Thymus (tissue), 11 donors: Measurements from ENCODE around the gene SPATS2. TPM values are rescaled to one million over a fixed set of nuclear protein-coding genes. Genes with fewer than 3 reads are reported as not detected.

ENCODE experiments used
- DNase-seq, 9 donors: peaks; one replicate each; pipeline ENCODE4 v3.0.0-alpha.2; 2013; ENCODE audit warnings: low spot score in 9 of 9, low read depth in 6 of 9, missing footprints in 1 of 9
- H3K27ac ChIP-seq, 2 donors: one replicate each; pipeline ENCODE4 v1.5.1; 2013; ENCODE audit warnings: control low read depth in 1 of 2, low read depth in 1 of 2, low read length in 1 of 2, mild to moderate bottlenecking in 1 of 2, moderate library complexity in 1 of 2
- H3K27me3 ChIP-seq, 2 donors: one replicate each; pipeline ENCODE4 v1.5.1; 2013; ENCODE audit warnings: low read length in 1 of 2; ENCODE audit not compliant: control insufficient read depth in 2 of 2, insufficient read depth in 1 of 2
- H3K36me3 ChIP-seq, 2 donors: one replicate each; pipeline ENCODE4 v1.5.1; 2013; ENCODE audit warnings: low read length in 1 of 2, mild to moderate bottlenecking in 1 of 2, moderate library complexity in 1 of 2; ENCODE audit not compliant: control insufficient read depth in 2 of 2, insufficient read depth in 2 of 2
- H3K4me1 ChIP-seq, 2 donors: one replicate each; pipeline ENCODE4 v1.5.1; 2013; ENCODE audit warnings: low read length in 2 of 2; ENCODE audit not compliant: control insufficient read depth in 2 of 2, insufficient read depth in 2 of 2
- H3K4me3 ChIP-seq, 2 donors: one replicate each; pipeline ENCODE4 v1.5.1; 2013; ENCODE audit warnings: low read length in 2 of 2, control low read depth in 1 of 2, mild to moderate bottlenecking in 1 of 2
- H3K9me3 ChIP-seq, 2 donors: one replicate each; pipeline ENCODE4 v1.5.1; 2013; ENCODE audit warnings: low read length in 1 of 2, mild to moderate bottlenecking in 1 of 2; ENCODE audit not compliant: control insufficient read depth in 2 of 2, insufficient read depth in 1 of 2
- WGBS: extraction: QIAGEN DNeasy Blood & Tissue Kit; methylation state at CpG from one replicate; pipeline ENCODE4 v1.1.7; 2013; 5-methylcytosine and 5-hydroxymethylcytosine counted together
- polyA plus RNA-seq: library from polyadenylated mRNA; stranded (reverse); fragments of 200-250 nt; gene quantifications from one replicate; pipeline ENCODE4 v1.2.3, GENCODE V29; 2013
- total RNA-seq: library from RNA; stranded (reverse); fragments of 120-200 nt; gene quantifications from one replicate; pipeline ENCODE4 v1.2.4, GENCODE V29; 2013
- donor health status: healthy.

Gene SPATS2
- total and polyA plus RNA-seq, 2 donors = 14.2 to 15.3 TPM

DNA sequence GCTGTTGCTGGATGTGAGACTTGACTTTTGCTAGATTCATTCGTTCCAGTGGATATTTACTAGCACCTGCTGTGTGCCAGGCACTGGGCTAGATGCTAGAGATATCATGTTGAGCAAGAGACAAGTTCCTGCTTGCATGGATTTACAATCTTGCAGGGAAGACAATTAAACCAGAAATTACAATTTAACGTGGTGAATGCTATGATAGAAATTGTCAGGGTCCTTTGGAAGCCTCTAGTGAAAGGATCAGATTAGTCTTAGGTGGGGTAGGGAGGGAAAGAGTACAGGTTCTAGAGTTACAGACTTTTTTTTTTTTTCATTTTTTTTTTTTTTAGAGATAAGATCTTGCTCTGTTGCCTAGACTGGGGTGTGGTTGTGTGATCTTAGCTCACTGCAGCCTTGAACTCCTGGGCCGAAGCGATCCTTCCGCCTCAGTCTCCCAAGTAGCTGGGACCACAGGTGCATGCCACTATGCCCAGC is 36.7 kb downstream of the SPATS2 start:
- no peak overlapping the region for H3K4me3 ChIP-seq
- no peaks in the 10 kb centered on the region for H3K9me3 ChIP-seq
- no peaks in the 10 kb centered on the region for H3K27me3 ChIP-seq
- peaks cover 3 to 12% of the 10 kb centered on the region in 2 donors for H3K4me1 ChIP-seq
- 53% methylated on average over 5 of the region's 5 CpGs for WGBS
- H3K27ac ChIP-seq = no peak overlapping the region
- DNase-seq = peak in 5 of 9 donors; percentile 5 to 46 (median 21)
- peaks cover 0 to 5% of the 10 kb centered on the region in 2 donors for H3K36me3 ChIP-seq

DNA sequence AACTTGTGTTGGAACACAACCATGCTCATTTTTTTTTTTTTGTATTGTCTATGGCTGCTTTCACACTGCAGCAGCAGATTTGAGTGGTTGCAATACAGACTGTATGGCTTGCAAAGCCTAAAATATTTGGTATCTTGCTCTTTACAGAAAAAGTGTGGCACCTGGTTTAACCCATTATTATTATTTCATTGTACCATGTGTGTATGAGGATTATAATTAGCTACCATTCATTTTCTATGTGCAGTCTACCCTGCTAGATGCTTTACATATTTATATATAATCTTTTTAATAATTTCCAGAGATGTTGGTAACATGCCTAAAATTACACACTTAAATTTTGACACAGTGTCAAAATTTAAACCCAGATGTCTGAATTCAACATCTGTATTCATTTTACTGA is 37.7 kb downstream of the SPATS2 start:
- no peaks in the 10 kb centered on the region for H3K27me3 ChIP-seq

DNA sequence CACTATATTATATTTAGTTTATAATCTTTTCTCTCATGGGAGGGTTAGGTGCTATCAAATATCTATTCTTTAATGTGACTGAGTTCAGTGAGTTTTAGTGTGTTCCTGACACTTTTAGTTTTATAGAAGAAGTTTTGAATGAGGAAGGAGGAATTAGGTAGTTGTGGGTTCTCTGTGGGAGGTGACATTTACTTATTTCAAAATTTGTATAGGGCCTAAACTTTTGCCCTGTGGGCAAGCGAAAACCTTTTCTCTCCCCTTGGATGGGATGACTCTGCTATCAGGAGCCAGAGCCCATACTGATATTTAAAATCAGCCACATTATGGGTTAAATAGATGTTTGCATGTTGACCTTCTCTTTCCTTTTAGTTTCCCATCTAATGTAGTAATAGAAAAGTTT is 43.6 kb downstream of the SPATS2 start:
- Histone ChIP-seq H3K27ac (no peak overlapping the region), H3K36me3 (peaks cover 0 to 5% of the 10 kb centered on the region in 2 donors), H3K9me3 (no peaks in the 10 kb centered on the region), H3K27me3 (no peaks in the 10 kb centered on the region), H3K4me3 (no peak overlapping the region), H3K4me1 (no peaks in the 10 kb centered on the region)
- no peak for DNase-seq
- 96% methylated on average over 1 of the region's 1 CpG for WGBS

More for the DNA sequence above, 37.7 kb downstream of the SPATS2 start:
- Histone ChIP-seq H3K4me3 (no peak overlapping the region), H3K4me1 (peaks cover 3 to 12% of the 10 kb centered on the region in 2 donors), H3K9me3 (no peaks in the 10 kb centered on the region), H3K27ac (no peak overlapping the region), H3K36me3 (peaks cover 0 to 5% of the 10 kb centered on the region in 2 donors)
- no peak for DNase-seq

DNA sequence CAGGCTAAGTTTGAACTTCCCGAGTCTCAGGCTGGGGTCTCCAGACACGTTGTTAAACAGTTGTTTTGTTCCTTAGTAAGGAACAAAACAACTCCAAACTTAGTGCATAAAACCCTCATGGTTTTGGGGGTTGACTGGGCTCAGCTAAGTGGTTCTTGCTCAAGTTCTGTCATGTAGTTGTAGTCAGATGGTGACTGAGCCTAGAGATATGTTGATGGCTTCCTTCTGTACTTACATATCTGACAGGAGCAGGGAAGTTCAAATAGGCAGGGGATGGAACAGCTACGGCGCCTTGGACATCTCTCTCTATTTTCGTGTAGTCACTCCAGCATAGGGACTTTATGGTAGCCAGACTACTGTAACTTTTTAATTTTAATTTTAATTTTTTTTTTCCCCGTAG is 45.7 kb downstream of the SPATS2 start:
- no peaks in the 10 kb centered on the region for H3K9me3 ChIP-seq
- H3K4me3 ChIP-seq = no peak overlapping the region
- WGBS = 94% methylated on average over 6 of the region's 6 CpGs
- no peaks in the 10 kb centered on the region for H3K4me1 ChIP-seq
- no peaks in the 10 kb centered on the region for H3K36me3 ChIP-seq
- H3K27me3 ChIP-seq = no peaks in the 10 kb centered on the region
- H3K27ac ChIP-seq = no peak overlapping the region
- no peak for DNase-seq

DNA sequence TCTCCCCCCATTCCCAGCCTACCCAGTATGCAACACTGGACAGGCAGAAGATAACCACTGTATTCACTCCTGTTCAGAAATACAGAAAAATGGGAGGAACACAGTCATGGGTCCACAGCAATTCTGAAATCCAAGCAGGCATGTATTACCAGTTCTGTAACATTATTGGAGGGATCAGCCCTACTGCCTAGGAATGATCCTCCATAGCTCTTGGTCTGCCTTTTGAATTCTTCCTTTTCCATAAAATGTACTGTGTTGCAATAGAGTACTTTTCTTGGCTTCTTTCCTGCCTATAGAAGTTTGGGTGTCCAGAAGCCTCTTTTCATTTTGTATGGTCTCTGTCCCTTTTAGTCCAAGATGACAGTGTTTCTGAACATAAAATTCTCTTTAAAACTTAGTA is 46.5 kb downstream of the SPATS2 start:
- Histone ChIP-seq H3K4me1 (no peaks in the 10 kb centered on the region), H3K27ac (no peak overlapping the region), H3K9me3 (no peaks in the 10 kb centered on the region), H3K36me3 (no peaks in the 10 kb centered on the region), H3K4me3 (no peak overlapping the region), H3K27me3 (no peaks in the 10 kb centered on the region)
- DNase-seq = no peak

DNA sequence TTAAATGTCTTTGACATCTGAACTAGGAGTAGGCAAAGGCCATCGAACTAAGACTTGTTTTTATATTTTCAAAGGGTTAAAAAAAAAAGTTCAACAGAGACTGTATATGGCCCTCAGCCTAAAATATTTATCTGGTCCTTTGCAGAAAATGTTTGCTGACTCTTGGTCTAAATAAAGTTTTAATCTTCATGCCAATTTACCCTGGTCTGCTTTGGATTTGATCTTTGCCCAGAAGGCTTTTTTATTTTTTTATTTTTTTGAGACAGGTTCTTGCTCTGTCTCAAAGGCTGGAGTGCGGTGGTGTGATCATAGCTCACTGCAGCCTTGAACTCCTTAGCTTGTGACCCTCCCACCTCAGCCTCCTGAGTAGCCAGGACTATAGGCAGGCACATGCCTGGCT is 47.1 kb downstream of the SPATS2 start:
- Histone ChIP-seq H3K36me3 (no peaks in the 10 kb centered on the region), H3K4me3 (no peak overlapping the region), H3K4me1 (no peaks in the 10 kb centered on the region), H3K9me3 (no peaks in the 10 kb centered on the region), H3K27me3 (no peaks in the 10 kb centered on the region), H3K27ac (no peak overlapping the region)
- no peak for DNase-seq
- WGBS = 91% methylated on average over 2 of the region's 2 CpGs

DNA sequence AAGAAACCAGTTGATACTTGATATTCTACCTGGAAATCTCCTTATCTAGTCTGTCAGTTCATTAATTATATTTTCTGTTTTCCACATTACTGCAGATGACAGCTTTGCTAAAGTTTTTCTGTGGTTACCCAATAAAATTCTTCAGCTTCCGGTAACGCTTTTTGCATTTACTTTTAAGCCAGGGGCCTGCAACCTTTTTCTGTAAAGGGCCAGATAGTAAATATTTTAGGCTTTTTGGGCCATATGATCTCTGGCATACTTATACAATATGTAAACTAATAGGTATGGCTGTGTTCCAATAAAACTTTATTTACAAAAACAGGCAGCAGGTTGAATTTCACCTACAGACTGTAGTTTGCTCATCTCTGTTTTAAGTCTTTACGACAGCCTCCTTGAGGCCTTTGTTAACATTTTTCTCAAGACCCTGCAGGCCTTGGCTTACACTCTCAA is 48.3 kb downstream of the SPATS2 start:
- 94% methylated on average over 3 of the region's 3 CpGs for WGBS
- Histone ChIP-seq H3K36me3 (no peaks in the 10 kb centered on the region), H3K4me1 (no peaks in the 10 kb centered on the region), H3K27ac (no peak overlapping the region), H3K9me3 (no peaks in the 10 kb centered on the region), H3K4me3 (no peak overlapping the region), H3K27me3 (no peaks in the 10 kb centered on the region)
- DNase-seq = no peak

DNA sequence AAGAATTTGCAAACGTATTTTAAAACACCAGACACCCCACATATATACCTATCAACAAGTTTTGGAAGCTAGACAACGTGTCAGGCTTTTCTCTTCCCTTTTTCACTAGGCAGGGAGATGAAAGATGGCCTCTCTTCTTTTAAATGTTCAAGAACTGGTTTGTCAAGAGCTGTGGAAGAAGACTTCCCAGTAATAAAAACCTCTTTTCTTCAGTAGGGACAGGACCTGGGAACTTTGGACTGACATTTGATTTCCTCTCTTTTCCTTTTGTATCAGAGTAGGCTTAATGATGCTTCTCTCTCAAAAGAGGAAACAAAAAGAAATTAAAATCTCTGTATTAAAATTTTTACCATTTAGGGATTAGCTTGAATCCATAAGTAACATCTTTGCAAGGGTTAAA is 49.6 kb downstream of the SPATS2 start:
- no peak for DNase-seq
- no peak overlapping the region for H3K4me3 ChIP-seq
- H3K4me1 ChIP-seq = no peaks in the 10 kb centered on the region
- no peak overlapping the region for H3K27ac ChIP-seq
- WGBS = 72% methylated on average over 2 of the region's 2 CpGs
- H3K27me3 ChIP-seq = no peaks in the 10 kb centered on the region
- no peaks in the 10 kb centered on the region for H3K36me3 ChIP-seq
- no peaks in the 10 kb centered on the region for H3K9me3 ChIP-seq

DNA sequence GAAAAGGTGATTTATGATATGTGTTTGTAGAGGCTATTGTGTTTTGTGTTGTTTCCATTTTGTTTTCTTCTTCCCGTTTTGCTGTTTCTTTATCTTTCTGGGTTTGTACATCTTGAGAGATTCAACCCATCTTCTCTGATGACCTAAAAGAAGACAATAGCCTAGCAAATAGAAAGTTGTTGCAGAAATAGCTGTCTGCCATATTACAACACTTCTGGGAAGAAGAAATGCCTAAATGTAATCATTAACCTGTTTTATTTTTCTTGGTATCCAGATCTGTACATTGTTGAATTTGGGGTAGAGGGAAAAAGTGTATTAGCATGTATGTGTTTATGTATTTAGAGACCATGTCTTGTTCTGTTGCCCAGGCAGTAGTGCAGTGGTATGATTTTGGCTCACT is 50.3 kb downstream of the SPATS2 start:
- Histone ChIP-seq H3K36me3 (no peaks in the 10 kb centered on the region), H3K27me3 (no peaks in the 10 kb centered on the region), H3K9me3 (no peaks in the 10 kb centered on the region), H3K4me3 (no peak overlapping the region), H3K4me1 (no peaks in the 10 kb centered on the region), H3K27ac (no peak overlapping the region)
- DNase-seq = no peak
- 100% methylated on average over 1 of the region's 1 CpG for WGBS

DNA sequence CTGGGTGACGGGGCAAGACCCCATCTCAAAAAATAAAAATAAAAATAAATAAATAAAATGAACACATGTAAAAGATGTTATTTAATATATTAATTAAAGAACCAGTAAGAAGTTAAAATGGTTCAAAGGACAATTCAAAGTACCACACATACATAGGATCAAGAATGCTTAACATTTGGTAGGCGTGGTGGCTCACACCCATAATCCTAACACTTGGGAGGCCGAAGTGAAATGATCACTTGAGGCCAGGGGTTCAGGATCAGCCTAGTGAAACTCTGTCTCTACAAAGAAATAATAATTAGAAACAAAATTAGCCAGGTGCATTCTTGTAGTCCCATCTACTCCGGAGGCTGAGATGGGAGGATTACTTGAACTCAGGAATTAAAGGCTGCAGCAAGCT is 53.3 kb downstream of the SPATS2 start:
- DNase-seq = no peak
- H3K4me3 ChIP-seq = no peak overlapping the region

More for the DNA sequence above, 53.3 kb downstream of the SPATS2 start:
- Histone ChIP-seq H3K36me3 (no peaks in the 10 kb centered on the region), H3K27ac (no peak overlapping the region), H3K27me3 (no peaks in the 10 kb centered on the region), H3K4me1 (no peaks in the 10 kb centered on the region), H3K9me3 (no peaks in the 10 kb centered on the region)
- WGBS = 99% methylated on average over 4 of the region's 4 CpGs
